Neural progenitor cell (in vitro differentiated cells): ENCODE measurements around the gene PKD1L1.

Experiments
- EZH2 ChIP-seq: fragments of 200-600 bp; sonication (generic); IDR thresholded peaks from 2 replicates; pipeline ENCODE4 v1.6.1; 2017; ENCODE audit warnings: antibody characterized with exemption, mild to moderate bottlenecking, moderate library complexity
- TF ChIP-seq, protein P1 (sequence below): fragments of 200-600 bp; sonication (generic); IDR thresholded peaks from 2 replicates; pipeline ENCODE4 v1.5.1; 2017; ENCODE audit warnings: antibody characterized with exemption, mild to moderate bottlenecking

DNA sequence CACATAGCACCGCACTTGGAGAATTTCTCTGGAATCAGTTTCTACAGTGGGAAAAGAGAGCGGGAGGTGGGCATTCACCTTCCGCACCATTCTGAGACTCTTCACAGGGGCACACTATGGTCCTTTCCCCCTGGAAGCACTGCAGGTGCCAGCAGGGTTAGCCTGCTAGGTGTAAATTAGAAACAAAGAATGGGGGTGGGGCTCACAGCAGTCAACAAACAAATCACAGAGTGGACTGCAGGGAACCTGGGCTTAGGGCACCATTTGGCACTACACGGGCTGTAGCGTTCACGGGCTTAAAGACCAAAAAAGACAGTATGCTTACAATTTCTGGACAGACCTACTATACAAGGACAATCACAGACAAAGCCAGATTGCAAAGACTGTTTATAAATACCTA, 8.0 kb upstream of the PKD1L1 start:
- TF ChIP-seq, protein P1, sequence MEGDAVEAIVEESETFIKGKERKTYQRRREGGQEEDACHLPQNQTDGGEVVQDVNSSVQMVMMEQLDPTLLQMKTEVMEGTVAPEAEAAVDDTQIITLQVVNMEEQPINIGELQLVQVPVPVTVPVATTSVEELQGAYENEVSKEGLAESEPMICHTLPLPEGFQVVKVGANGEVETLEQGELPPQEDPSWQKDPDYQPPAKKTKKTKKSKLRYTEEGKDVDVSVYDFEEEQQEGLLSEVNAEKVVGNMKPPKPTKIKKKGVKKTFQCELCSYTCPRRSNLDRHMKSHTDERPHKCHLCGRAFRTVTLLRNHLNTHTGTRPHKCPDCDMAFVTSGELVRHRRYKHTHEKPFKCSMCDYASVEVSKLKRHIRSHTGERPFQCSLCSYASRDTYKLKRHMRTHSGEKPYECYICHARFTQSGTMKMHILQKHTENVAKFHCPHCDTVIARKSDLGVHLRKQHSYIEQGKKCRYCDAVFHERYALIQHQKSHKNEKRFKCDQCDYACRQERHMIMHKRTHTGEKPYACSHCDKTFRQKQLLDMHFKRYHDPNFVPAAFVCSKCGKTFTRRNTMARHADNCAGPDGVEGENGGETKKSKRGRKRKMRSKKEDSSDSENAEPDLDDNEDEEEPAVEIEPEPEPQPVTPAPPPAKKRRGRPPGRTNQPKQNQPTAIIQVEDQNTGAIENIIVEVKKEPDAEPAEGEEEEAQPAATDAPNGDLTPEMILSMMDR, result no peak
- TF ChIP-seq EZH2, result no peak
